Measurements from ENCODE around the gene IRF4.

The IRF4 gene

GRCh38 chr6:381742-382461, 9.7 kb upstream of the IRF4 start:
- DNase-seq: no peak

GRCh38 chr6:382883-383810, 8.4 kb upstream of the IRF4 start:
- no peak for DNase-seq

- no peak for DNase-seq
Observed at GRCh38 chr6:383856-384255, 7.7 kb upstream of the IRF4 start.

- DNase-seq: no peak
Observed at GRCh38 chr6:384898-385297, 6.7 kb upstream of the IRF4 start.

- DNase-seq: no peak
Observed at GRCh38 chr6:385614-386013, 5.9 kb upstream of the IRF4 start.

- no peak for DNase-seq
Observed at GRCh38 chr6:386688-387266, 4.8 kb upstream of the IRF4 start.

- DNase-seq: peak; percentile 65 to 74
Observed at GRCh38 chr6:387293-387741, 4.2 kb upstream of the IRF4 start.

- peak; percentile 31 to 53 for DNase-seq
Observed at GRCh38 chr6:388202-388903, 3.2 kb upstream of the IRF4 start.

GRCh38 chr6:389143-389542, 2.4 kb upstream of the IRF4 start:
- no peak for DNase-seq

GRCh38 chr6:389622-390021, 1.9 kb upstream of the IRF4 start:
- DNase-seq: no peak

GRCh38 chr6:390914-391558, 516 bp upstream of the IRF4 start:
- DNase-seq: no peak

GRCh38 chr6:392441-393390, 1.2 kb downstream of the IRF4 start:
- peak in 1 of 2 donors; percentile 40 for DNase-seq

GRCh38 chr6:393391-394221, 2.1 kb downstream of the IRF4 start:
- DNase-seq: no peak

- DNase-seq: no peak
Observed at GRCh38 chr6:394641-395289, 3.2 kb downstream of the IRF4 start.

- DNase-seq: peak in 1 of 2 donors; percentile 23
Observed at GRCh38 chr6:395432-396125, 4.0 kb downstream of the IRF4 start.

GRCh38 chr6:396126-396520, 4.6 kb downstream of the IRF4 start:
- no peak for DNase-seq

- DNase-seq: no peak
Observed at GRCh38 chr6:397056-397455, 5.5 kb downstream of the IRF4 start.

- no peak for DNase-seq
Observed at GRCh38 chr6:397604-398003, 6.1 kb downstream of the IRF4 start.

- no peak for DNase-seq
Observed at GRCh38 chr6:398065-398464, 6.5 kb downstream of the IRF4 start.
